GM12874 (cell line): ENCODE results near the gene SCARF2.

Source experiments
- TF ChIP-seq, protein P1 (sequence below): IDR thresholded peaks from 2 replicates; pipeline ENCODE4 v1.5.1; 2011; ENCODE audit warnings: low read depth, mild to moderate bottlenecking, control low read depth, low read length, moderate library complexity; ENCODE audit not compliant: insufficient read depth

SCARF2 gene

DNA sequence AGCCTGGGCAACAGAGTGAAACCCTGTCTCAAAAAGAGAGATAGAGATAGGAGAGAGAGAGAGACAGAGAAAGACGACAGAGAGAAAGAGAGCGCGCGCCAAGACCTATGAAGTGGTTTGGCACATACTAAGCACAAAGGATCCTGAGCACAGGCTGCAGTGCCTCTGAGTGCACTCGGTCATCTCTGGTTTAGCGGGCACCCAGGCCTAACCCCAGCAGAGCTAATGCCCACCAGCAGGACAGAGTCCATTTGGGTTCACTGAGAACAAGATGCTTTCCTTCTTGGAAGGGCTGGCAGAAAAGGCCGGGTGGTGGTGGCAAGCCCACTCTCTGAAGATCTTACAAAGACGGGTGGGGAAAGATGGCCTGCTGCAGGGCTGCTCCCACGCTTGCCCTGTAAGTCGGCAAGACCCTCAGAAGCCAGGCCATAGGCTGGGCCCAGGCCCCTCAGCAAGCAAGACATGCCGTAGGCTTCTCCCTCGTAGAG is 3.3 kb downstream of the SCARF2 start:
- TF ChIP-seq, protein P1, sequence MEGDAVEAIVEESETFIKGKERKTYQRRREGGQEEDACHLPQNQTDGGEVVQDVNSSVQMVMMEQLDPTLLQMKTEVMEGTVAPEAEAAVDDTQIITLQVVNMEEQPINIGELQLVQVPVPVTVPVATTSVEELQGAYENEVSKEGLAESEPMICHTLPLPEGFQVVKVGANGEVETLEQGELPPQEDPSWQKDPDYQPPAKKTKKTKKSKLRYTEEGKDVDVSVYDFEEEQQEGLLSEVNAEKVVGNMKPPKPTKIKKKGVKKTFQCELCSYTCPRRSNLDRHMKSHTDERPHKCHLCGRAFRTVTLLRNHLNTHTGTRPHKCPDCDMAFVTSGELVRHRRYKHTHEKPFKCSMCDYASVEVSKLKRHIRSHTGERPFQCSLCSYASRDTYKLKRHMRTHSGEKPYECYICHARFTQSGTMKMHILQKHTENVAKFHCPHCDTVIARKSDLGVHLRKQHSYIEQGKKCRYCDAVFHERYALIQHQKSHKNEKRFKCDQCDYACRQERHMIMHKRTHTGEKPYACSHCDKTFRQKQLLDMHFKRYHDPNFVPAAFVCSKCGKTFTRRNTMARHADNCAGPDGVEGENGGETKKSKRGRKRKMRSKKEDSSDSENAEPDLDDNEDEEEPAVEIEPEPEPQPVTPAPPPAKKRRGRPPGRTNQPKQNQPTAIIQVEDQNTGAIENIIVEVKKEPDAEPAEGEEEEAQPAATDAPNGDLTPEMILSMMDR: no peak

GRCh38 chr22:20433686-20434241 is 3.9 kb downstream of the SCARF2 start:
- TF ChIP-seq, protein P1: no peak

DNA sequence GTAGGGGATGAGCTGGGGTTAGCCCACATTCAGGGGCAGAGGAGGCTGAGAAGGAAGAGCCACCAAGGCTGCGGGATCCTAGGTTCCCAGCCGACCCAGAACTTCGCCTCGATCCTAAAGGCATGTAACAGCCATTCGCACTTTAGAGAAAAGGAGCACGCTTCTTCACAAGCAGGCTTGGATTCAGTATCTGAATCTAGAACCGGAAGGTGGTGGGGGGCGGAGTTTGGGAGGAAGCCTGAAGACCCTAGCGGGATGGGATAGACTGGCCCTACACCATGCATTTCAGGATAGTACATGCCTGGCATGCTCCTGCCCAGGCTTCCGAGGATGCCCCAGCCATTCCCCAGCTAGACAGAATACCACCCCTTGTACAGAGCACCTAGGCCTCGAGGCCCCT is 4.4 kb downstream of the SCARF2 start:
- TF ChIP-seq, protein P1: no peak

GRCh38 chr22:20432244-20432686 is 5.4 kb downstream of the SCARF2 start:
- TF ChIP-seq, protein P1: no peak

DNA sequence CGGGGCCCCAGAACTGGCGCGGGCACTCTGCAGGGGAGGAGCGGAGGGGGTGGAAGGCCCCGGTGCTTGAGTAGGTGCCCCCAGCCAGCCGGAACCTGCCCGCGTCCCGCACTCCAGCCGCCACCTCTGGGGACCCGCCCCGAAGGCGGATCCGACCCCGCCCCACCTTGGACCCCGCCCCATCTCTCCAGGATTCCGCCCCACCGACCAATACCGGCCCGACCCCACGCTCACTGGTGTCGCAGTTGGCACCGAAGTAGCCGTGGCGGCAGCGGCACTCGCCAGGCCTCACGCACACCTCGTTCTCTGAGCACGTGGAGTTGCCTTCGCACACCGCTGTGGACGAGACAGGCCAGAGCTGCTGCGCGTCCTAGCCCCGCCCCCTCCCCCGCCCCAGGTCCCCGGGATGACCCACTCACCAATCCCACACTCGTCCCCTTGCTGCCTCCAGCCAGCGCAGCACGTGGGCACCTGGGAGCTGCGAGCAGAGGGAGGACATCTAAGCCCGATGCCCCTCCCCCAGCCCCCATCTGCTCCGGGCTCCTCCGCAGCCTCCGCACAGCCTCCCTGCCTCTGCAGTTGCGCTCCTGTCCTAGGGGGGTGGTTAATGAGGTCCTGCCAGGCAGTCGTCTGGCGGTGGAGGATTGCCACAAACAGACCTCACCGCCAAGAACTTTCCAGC is 6.0 kb downstream of the SCARF2 start:
- TF ChIP-seq, protein P1: no peak

DNA sequence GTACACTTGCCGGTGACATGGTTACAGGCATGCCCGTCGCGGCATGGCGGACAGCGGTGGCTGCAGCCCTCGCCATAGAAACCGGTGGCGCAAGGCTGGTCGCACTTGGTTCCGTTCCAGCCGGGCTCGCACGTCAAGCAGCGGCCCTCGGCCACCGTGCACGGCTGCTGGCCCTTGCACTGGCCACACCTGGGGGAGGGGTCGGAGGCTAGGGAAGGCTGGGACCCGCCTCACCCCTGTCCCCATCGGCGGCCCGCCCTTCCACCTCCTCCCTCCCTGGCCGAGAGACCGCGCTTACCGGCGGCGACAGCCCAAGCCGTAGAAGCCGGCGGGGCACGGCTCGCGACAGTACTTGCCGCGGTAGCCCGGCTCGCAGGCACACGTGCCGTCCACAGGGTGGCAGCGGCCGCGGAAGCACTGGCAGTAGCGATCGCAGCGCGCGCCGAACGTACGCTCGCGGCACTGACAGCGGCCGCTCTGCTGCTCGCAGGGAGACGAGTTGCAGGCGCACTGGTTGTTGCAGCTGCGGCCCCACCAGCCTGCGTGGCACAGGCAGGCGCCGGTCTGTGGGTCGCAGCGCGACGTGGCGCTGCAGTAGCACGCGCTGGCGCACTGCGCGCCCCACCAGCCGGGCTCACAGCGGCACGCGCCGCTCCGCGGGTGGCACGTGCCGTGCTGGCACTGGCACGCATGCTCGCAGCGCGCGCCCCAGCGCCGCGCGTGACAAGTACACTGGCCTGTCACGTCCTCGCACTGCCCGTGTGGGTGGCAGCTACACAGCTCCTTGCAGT is 6.7 kb downstream of the SCARF2 start:
- TF ChIP-seq, protein P1: no peak; the same call in 1 of the 2 replicates

DNA sequence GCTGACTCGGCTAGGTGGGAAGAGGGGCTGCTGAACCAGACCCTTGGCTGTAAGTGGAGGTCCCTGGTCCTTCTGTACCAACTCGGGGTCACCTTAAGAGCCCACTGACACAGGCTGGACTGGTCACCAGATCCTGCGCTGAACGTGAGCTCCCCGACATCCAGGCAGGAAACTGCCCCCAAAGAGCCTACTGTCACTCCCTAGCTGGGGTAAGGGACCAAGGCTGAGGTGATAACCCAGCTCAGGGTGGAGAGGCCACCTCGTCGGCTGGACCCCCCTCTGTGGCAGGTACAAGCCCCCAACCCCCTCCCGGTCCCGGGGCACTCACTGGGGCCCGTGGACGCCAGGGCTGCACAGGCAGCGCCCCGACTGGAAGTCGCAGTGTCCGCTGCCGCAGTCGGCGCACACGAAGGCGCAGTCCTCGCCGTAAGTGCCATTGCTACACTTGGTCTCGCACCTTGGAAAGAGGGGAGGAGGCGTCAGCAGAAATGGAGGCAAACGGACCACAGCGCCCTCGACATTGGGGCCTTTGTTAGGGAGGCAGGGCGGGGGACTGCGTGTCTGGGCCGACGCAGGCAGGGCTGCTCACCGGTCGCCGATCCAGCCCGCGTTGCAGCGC is 7.4 kb downstream of the SCARF2 start:
- TF ChIP-seq, protein P1: no peak
